Adrenal gland (tissue), 5 donors: Measurements from ENCODE around the gene PNPO.

Experiments
- CTCF ChIP-seq, 6 experiments: fragments of 450-650 bp in 4 of 6; fragments of 200-600 bp in 2 of 6; sonication (generic) in 1 of 6; IDR thresholded peaks; 1 replicate in 5 of 6; 2 replicates in 1 of 6; pipeline versions ENCODE4 v1.5.1 to v1.8.0; 2016 to 2021; ENCODE audit warnings: antibody characterized with exemption in 6 of 6, mild to moderate bottlenecking in 2 of 6, moderate library complexity in 1 of 6
- POLR2A ChIP-seq, 2 donors: fragments of 450-650 bp; IDR thresholded peaks; one replicate each; pipeline ENCODE4 v1.6.1; 2017; ENCODE audit warnings: antibody characterized with exemption in 2 of 2, mild to moderate bottlenecking in 2 of 2, moderate library complexity in 1 of 2
- donor health status: DM: no; HTN: no; CAD: no.

- TF ChIP-seq CTCF (IDR thresholded peaks at IDR 0.05) (no peak), POLR2A (IDR thresholded peaks at IDR 0.05) (no peak)
These were observed 39.9 kb upstream of the PNPO start for GRCh38 chr17:47901423-47901822.
